ENCODE results near the gene KRR1.

DNA sequence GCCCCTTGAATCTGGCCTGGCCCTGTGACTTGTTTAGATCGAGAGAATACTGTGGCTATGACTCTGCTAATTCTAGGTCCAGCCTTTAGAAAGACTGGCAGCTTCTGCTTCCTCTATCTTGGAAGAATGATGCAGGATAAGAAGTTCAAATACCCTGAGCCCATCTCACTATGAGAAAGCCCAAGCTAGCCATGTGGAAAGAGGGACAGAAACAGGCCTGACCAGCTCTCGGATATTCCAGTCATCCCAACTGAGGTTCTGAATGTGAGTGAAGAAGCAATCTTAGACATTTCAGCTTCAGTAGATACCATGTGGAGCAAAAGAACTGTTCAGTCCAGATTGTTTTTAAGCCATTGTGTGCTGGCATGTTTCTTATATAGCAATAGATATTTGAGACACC is 17.3 kb upstream of the KRR1 start:
- TF ChIP-seq FOXM1 (IDR thresholded peaks at IDR 0.05; ENCODE audit: low read depth), result no peak
- TF ChIP-seq, protein P1, sequence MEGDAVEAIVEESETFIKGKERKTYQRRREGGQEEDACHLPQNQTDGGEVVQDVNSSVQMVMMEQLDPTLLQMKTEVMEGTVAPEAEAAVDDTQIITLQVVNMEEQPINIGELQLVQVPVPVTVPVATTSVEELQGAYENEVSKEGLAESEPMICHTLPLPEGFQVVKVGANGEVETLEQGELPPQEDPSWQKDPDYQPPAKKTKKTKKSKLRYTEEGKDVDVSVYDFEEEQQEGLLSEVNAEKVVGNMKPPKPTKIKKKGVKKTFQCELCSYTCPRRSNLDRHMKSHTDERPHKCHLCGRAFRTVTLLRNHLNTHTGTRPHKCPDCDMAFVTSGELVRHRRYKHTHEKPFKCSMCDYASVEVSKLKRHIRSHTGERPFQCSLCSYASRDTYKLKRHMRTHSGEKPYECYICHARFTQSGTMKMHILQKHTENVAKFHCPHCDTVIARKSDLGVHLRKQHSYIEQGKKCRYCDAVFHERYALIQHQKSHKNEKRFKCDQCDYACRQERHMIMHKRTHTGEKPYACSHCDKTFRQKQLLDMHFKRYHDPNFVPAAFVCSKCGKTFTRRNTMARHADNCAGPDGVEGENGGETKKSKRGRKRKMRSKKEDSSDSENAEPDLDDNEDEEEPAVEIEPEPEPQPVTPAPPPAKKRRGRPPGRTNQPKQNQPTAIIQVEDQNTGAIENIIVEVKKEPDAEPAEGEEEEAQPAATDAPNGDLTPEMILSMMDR (IDR thresholded peaks at IDR 0.05), result no peak
- TF ChIP-seq GABPA (IDR thresholded peaks at IDR 0.05; ENCODE audit: low read depth), result no peak

All from SK-N-SH (cell line).